Measurements from ENCODE around the gene CATSPER3. TPM values are rescaled to one million over a fixed set of nuclear protein-coding genes. Genes with fewer than 3 reads are reported as not detected.

CATSPER3 gene
- total and polyA plus RNA-seq, 2 of the 8 experiments (the other 6 are each of a cell fraction or from before 2014, with no cell fraction given) = 0.62 TPM; not detected in 1

DNA sequence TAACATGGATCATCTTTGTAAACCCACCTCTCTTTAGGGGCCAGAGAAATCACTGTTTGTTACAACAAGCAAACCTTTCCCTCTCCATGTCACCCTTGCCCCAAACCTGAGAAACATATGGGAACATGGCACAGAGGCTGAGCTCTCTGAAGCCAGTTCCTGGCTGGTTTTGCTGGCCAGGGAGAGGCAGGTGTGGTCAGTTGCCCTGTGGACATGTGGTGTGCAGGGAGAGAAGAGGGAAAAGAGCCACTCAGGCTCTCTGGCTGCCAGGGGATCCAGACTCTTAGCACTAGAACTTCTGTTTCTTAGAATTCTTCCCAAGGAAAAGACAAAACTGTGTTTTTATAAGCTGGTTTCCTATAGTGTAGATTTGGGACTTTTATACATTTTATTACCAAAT is 4.6 kb upstream of the CATSPER3 start (continued):
- TF ChIP-seq, protein P1, sequence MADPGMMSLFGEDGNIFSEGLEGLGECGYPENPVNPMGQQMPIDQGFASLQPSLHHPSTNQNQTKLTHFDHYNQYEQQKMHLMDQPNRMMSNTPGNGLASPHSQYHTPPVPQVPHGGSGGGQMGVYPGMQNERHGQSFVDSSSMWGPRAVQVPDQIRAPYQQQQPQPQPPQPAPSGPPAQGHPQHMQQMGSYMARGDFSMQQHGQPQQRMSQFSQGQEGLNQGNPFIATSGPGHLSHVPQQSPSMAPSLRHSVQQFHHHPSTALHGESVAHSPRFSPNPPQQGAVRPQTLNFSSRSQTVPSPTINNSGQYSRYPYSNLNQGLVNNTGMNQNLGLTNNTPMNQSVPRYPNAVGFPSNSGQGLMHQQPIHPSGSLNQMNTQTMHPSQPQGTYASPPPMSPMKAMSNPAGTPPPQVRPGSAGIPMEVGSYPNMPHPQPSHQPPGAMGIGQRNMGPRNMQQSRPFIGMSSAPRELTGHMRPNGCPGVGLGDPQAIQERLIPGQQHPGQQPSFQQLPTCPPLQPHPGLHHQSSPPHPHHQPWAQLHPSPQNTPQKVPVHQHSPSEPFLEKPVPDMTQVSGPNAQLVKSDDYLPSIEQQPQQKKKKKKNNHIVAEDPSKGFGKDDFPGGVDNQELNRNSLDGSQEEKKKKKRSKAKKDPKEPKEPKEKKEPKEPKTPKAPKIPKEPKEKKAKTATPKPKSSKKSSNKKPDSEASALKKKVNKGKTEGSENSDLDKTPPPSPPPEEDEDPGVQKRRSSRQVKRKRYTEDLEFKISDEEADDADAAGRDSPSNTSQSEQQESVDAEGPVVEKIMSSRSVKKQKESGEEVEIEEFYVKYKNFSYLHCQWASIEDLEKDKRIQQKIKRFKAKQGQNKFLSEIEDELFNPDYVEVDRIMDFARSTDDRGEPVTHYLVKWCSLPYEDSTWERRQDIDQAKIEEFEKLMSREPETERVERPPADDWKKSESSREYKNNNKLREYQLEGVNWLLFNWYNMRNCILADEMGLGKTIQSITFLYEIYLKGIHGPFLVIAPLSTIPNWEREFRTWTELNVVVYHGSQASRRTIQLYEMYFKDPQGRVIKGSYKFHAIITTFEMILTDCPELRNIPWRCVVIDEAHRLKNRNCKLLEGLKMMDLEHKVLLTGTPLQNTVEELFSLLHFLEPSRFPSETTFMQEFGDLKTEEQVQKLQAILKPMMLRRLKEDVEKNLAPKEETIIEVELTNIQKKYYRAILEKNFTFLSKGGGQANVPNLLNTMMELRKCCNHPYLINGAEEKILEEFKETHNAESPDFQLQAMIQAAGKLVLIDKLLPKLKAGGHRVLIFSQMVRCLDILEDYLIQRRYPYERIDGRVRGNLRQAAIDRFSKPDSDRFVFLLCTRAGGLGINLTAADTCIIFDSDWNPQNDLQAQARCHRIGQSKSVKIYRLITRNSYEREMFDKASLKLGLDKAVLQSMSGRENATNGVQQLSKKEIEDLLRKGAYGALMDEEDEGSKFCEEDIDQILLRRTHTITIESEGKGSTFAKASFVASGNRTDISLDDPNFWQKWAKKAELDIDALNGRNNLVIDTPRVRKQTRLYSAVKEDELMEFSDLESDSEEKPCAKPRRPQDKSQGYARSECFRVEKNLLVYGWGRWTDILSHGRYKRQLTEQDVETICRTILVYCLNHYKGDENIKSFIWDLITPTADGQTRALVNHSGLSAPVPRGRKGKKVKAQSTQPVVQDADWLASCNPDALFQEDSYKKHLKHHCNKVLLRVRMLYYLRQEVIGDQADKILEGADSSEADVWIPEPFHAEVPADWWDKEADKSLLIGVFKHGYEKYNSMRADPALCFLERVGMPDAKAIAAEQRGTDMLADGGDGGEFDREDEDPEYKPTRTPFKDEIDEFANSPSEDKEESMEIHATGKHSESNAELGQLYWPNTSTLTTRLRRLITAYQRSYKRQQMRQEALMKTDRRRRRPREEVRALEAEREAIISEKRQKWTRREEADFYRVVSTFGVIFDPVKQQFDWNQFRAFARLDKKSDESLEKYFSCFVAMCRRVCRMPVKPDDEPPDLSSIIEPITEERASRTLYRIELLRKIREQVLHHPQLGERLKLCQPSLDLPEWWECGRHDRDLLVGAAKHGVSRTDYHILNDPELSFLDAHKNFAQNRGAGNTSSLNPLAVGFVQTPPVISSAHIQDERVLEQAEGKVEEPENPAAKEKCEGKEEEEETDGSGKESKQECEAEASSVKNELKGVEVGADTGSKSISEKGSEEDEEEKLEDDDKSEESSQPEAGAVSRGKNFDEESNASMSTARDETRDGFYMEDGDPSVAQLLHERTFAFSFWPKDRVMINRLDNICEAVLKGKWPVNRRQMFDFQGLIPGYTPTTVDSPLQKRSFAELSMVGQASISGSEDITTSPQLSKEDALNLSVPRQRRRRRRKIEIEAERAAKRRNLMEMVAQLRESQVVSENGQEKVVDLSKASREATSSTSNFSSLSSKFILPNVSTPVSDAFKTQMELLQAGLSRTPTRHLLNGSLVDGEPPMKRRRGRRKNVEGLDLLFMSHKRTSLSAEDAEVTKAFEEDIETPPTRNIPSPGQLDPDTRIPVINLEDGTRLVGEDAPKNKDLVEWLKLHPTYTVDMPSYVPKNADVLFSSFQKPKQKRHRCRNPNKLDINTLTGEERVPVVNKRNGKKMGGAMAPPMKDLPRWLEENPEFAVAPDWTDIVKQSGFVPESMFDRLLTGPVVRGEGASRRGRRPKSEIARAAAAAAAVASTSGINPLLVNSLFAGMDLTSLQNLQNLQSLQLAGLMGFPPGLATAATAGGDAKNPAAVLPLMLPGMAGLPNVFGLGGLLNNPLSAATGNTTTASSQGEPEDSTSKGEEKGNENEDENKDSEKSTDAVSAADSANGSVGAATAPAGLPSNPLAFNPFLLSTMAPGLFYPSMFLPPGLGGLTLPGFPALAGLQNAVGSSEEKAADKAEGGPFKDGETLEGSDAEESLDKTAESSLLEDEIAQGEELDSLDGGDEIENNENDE (IDR thresholded peaks at IDR 0.05; ENCODE audit: insufficient replicate concordance, low read length) = no peak
- no peak for TF ChIP-seq SIRT6 (IDR thresholded peaks at IDR 0.05; ENCODE audit: low read length)
- TF ChIP-seq NANOG (IDR thresholded peaks at IDR 0.05; ENCODE audit: insufficient read depth, low read depth, low read length, poor library complexity, severe bottlenecking) = no peak
- no peak for TF ChIP-seq BCL11A (IDR thresholded peaks at IDR 0.05; ENCODE audit: low read depth in 2 of 2, low read length in 2 of 2)
- no peak for TF ChIP-seq POLR2A (IDR thresholded peaks at IDR 0.05; ENCODE audit: control extremely low read depth in 1 of 2, low read depth in 2 of 2, low read length in 2 of 2)
